NT2/D1 (cell line): ENCODE data around the gene SLCO6A1.
A peak's percentile ranks its signal among the peaks of the same experiment; 100 is the strongest.

ENCODE experiments used
- DNase-seq: peaks from one replicate; pipeline ENCODE4 v3.0.0-alpha.2; 2011; ENCODE audit warnings: low read depth, low spot score
- H3K27me3 ChIP-seq: 2 replicates; pipeline ENCODE4 v1.6.0; 2011; ENCODE audit warnings: mild to moderate bottlenecking; ENCODE audit not compliant: insufficient read length, insufficient read depth
- H3K36me3 ChIP-seq: 2 replicates; pipeline ENCODE4 v1.6.1; 2011; ENCODE audit warnings: mild to moderate bottlenecking, low read length, mixed read lengths; ENCODE audit not compliant: insufficient read depth, insufficient read length
- H3K4me1 ChIP-seq: 2 replicates; pipeline ENCODE4 v1.5.1; 2011; ENCODE audit not compliant: insufficient read depth, insufficient read length
- H3K4me3 ChIP-seq: 2 replicates; pipeline ENCODE4 v1.5.1; 2011; ENCODE audit warnings: low read depth; ENCODE audit not compliant: insufficient read length
- H3K9ac ChIP-seq: 2 replicates; pipeline ENCODE4 v1.6.0; 2011; ENCODE audit warnings: low read depth; ENCODE audit not compliant: insufficient read length
- H3K9me3 ChIP-seq: 2 replicates; pipeline ENCODE4 v1.5.1; 2011; ENCODE audit warnings: mild to moderate bottlenecking, low read length; ENCODE audit not compliant: insufficient read depth
- SUZ12 ChIP-seq: IDR thresholded peaks from 2 replicates; pipeline ENCODE4 v1.6.1; 2011; ENCODE audit not compliant: insufficient read length, insufficient read depth; ENCODE audit errors: extremely low read depth
- YY1 ChIP-seq: IDR thresholded peaks from 2 replicates; pipeline ENCODE4 v1.6.1; 2011; ENCODE audit not compliant: insufficient read length, insufficient read depth
- ZNF274 ChIP-seq: IDR thresholded peaks from 2 replicates; pipeline ENCODE4 v1.6.1; 2011; ENCODE audit warnings: mild to moderate bottlenecking, low read depth, low read length

SLCO6A1 gene

GRCh38 chr5:102498271-102499034, at the start of gene SLCO6A1:
SLCO6A1 (minus strand) TSS chr5:102499001; CDS start chr5:102498844, 157 bp downstream.
- DNase-seq = no peak
- H3K9ac ChIP-seq = no peak within 1 kb of the TSS
- H3K4me1 ChIP-seq = no peaks in the 10 kb centered on the region
- H3K4me3 ChIP-seq = no peak within 1 kb of the TSS
- TF ChIP-seq ZNF274 = no peak
- TF ChIP-seq SUZ12 = no peak
- no peak for TF ChIP-seq YY1
- no peaks in the 10 kb centered on the region for H3K9me3 ChIP-seq
- no peaks in the 10 kb centered on the region for H3K27me3 ChIP-seq
- H3K36me3 ChIP-seq = no peaks in the 10 kb centered on the region

- Histone ChIP-seq H3K27me3 (no peaks in the 10 kb centered on the region), H3K36me3 (no peaks in the 10 kb centered on the region), H3K9me3 (no peaks in the 10 kb centered on the region), H3K9ac (no peak overlapping the region), H3K4me1 (no peaks in the 10 kb centered on the region), H3K4me3 (no peak overlapping the region)
- no peak for DNase-seq
- TF ChIP-seq SUZ12 = no peak
- TF ChIP-seq ZNF274 = no peak
- TF ChIP-seq YY1 = no peak
Measured at GRCh38 chr5:102547141-102548035, 48.6 kb upstream of the SLCO6A1 start.

GRCh38 chr5:102545175-102545574, 46.4 kb upstream of the SLCO6A1 start:
- no peaks in the 10 kb centered on the region for H3K27me3 ChIP-seq

GRCh38 chr5:102542057-102542456, 43.3 kb upstream of the SLCO6A1 start:
- Histone ChIP-seq H3K4me1 (no peaks in the 10 kb centered on the region), H3K9me3 (no peaks in the 10 kb centered on the region; the same call in 1 of the 2 replicates), H3K4me3 (no peak overlapping the region), H3K27me3 (no peaks in the 10 kb centered on the region), H3K36me3 (no peaks in the 10 kb centered on the region), H3K9ac (no peak overlapping the region)
- DNase-seq = no peak
- no peak for TF ChIP-seq ZNF274
- TF ChIP-seq SUZ12 = no peak
- TF ChIP-seq YY1 = no peak

More at GRCh38 chr5:102545175-102545574, 46.4 kb upstream of the SLCO6A1 start:
- Histone ChIP-seq H3K4me1 (no peaks in the 10 kb centered on the region), H3K4me3 (no peak overlapping the region), H3K9ac (no peak overlapping the region), H3K9me3 (no peaks in the 10 kb centered on the region; the same call in 1 of the 2 replicates), H3K36me3 (no peaks in the 10 kb centered on the region)
- peak; percentile 13 for DNase-seq
- TF ChIP-seq ZNF274 = no peak
- no peak for TF ChIP-seq YY1
- no peak for TF ChIP-seq SUZ12

- Histone ChIP-seq H3K9me3 (no peaks in the 10 kb centered on the region; the same call in 1 of the 2 replicates), H3K4me1 (no peaks in the 10 kb centered on the region), H3K36me3 (no peaks in the 10 kb centered on the region), H3K4me3 (no peak overlapping the region), H3K9ac (no peak overlapping the region), H3K27me3 (no peaks in the 10 kb centered on the region)
- no peak for DNase-seq
- TF ChIP-seq SUZ12 (no peak), ZNF274 (no peak), YY1 (no peak)
Measured at GRCh38 chr5:102539996-102540728, 41.4 kb upstream of the SLCO6A1 start.

GRCh38 chr5:102539562-102539961, 40.8 kb upstream of the SLCO6A1 start:
- Histone ChIP-seq H3K27me3 (no peaks in the 10 kb centered on the region), H3K9ac (no peak overlapping the region), H3K4me1 (no peaks in the 10 kb centered on the region), H3K9me3 (no peaks in the 10 kb centered on the region; the same call in 1 of the 2 replicates), H3K4me3 (no peak overlapping the region), H3K36me3 (no peaks in the 10 kb centered on the region)
- no peak for DNase-seq
- TF ChIP-seq ZNF274 (no peak), YY1 (no peak), SUZ12 (no peak)
